HG02970 (cell line): ENCODE results near the gene GH2.
"Not testable (repeated sequence)": the region's sequence is repeated elsewhere in the genome, so short reads cannot be mapped to it uniquely, and the experiment has no call there.

Source experiments
- ATAC-seq: cut with Tn5 transposase; IDR thresholded peaks from one replicate; pipeline ENCODE4 v1.9.1; 2021; ENCODE audit warnings: mild to moderate bottlenecking, moderate library complexity, moderate number of reproducible peaks; ENCODE audit not compliant: unreplicated experiment, low FRiP score

The GH2 gene

GRCh38 chr17:63911657-63912100, 29.9 kb upstream of the GH2 start:
- ATAC-seq = no peak

DNA sequence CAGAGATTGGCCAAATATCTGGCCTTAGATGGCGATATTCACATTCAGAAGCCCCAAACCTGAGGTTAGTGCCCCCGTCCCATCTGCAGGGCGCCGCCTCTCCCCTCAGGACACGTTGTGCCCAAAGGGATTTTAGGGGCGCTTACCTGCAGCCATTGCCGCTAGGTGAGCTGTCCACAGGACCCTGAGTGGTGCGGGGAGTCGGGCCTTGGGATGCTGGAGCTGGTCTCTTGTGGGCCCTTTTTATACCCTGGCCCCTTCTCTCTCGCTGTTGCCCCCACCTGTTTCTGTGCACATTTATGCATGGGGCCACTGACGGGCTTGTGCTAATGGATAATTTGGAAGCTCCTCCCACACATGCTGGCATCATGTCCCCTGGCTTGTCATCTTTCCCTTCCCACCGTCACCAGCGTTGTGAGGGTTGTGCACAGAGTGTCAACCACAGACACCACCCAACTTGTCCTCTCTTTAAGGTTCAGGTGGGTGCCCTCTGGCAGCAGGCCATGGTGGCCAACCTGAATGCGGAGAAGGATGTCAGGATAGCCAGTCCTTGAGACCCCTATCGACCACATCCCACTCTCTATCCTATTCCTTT, 29.4 kb upstream of the GH2 start, which contains the start of gene CSHL1:
TSS of gene CSHL1 (minus strand) at position 218 of the 595 bp plus-strand sequence. CDS start at position 156, 62 bp downstream.
- ATAC-seq = no peak

DNA sequence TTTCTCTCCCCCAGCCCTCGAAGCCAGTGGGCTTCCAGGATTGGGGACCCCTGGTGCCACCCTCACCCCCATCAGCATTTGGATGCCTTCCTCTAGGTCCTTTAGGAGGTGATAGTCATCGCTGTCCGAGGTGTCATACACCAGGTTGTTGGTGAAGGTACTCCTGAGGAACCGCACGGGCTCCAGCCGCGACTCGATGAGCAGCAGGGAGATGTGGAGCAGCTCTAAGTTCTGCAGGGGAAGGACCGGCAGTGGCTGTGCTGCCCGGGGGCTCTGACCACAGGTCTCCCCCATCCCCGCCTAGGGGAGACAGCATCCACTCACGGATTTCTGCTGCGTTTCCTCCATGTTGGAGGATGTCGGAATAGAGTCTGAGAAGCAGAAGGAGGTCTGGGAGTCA, 28.4 kb upstream of the GH2 start:
- ATAC-seq = no peak

DNA sequence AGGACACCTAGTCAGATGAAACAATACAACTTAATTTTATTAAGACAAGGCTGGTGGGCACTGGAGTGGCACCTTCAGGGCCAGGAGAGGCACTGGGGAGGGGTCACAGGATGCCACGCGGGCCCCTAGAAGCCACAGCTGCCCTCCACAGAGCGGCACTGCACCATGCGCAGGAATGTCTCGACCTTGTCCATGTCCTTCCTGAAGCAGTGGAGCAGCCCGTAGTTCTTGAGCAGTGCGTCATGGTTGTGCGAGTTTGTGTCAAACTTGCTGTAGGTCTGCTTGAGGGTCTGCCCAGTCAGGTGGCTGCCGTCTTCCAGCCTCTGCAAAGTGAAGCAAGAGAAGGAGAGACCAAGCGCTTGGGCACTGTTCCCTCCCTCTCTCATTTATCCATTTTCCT, 27.8 kb upstream of the GH2 start:
- ATAC-seq = not testable (repeated sequence)

DNA sequence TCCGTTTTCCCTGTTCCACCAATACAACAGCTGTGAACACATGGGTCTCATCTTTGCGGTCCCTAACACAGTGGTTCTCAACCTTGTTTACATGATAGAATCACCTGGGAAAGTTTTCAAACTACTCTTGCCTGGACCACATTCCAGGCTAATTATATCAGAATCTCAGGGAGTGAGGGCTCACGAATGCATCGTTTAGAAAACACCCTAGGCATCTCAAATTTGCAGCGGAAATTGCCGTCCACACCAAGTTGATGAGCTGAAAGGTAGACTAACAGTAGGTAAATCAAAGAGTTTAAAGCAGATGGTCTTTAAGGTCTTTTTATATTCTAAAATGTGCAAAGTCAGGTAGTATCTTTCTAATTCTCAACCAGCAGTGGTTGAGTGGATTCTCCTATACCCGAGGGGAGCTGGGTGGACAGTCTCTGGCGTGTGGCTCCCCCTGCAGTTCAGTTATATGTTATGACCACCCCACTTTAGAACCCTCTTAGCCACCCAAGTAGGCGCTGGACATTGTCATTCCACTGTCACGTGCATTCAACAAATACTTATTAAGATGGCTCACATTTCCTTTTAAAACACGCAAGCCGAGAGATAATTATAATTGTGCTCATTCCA, 25.5 kb upstream of the GH2 start:
- not testable (repeated sequence) for ATAC-seq

DNA sequence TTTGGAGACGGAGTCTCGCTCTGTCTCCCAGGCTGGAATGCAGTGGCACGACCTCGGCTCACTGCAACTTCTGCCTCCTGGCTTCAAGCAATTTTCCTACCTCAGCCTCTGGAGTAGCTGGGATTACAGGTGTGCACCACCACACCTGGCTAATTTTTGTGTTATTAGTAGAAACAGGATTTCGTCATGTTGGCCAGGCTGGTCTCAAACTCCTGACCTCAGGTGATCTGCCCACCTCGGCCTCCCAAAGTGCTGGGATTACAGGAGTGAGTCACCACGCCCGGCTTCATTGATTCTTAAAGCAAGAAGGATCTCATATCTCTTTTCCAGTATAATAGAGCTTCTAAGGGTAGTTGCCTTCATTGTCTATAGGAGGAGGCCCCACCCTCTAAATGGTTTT, 23.1 kb upstream of the GH2 start:
- not testable (repeated sequence) for ATAC-seq

- ATAC-seq = not testable (repeated sequence)
Observed at GRCh38 chr17:63903787-63904201, 22.1 kb upstream of the GH2 start.

GRCh38 chr17:63901971-63902370, 20.2 kb upstream of the GH2 start:
- ATAC-seq = not testable (repeated sequence)

GRCh38 chr17:63898899-63899798, 17.4 kb upstream of the GH2 start:
- not testable (repeated sequence) for ATAC-seq

DNA sequence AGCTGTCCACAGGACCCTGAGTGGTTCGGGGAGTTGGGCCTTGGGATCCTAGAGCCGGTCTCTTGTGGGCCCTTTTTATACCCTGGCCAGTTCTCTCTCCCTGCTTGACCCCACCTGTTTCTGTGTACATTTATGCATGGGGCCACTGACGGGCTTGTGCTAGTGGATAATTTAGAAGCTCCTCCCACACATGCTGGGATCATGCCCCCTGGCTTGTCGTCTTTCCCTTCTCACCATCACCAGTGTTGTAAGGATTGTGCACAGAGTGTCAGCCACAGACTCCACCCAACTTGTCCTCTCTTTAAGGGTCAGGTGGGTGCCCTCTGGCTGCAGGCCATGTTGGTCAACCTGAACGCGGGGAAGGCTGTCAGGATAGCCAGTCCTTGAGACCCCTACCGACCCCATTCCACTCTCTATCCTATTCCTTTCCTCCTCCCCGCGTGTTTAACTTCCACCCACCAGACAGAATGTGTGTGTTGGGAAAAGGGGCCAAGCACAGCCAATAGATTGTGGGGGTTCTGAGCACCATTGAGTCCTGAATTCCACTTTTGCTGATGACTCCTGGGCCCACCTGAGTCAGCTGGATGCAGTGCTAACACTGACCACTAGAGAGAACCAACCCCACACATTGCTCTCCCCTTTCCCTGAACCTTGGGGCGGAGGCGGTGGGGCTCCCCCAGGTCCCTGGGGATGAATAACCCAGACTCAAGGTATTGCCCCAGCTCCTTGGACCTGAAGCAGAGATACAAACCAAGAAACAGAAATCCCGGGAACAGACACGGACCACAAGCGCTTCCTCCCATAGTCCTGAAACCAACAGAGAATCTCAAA, 15.0 kb upstream of the GH2 start, which contains the start of gene CSH1:
TSS of gene CSH1 (minus strand) at position 51 of the 831 bp plus-strand sequence. CDS start 63 bp downstream, outside the sequence.
- not testable (repeated sequence) for ATAC-seq

DNA sequence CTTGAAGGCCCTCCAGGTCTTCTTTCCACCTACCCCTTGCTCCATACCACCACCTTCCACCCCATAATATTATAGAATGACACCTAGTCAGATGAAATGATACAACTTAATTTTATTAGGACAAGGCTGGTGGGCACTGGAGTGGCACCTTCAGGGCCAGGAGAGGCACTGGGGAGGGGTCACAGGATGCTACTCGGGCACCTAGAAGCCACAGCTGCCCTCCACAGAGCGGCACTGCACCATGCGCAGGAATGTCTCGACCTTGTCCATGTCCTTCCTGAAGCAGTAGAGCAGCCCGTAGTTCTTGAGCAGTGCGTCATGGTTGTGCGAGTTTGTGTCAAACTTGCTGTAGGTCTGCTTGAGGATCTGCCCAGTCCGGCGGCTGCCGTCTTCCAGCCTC, 13.1 kb upstream of the GH2 start:
- not testable (repeated sequence) for ATAC-seq

DNA sequence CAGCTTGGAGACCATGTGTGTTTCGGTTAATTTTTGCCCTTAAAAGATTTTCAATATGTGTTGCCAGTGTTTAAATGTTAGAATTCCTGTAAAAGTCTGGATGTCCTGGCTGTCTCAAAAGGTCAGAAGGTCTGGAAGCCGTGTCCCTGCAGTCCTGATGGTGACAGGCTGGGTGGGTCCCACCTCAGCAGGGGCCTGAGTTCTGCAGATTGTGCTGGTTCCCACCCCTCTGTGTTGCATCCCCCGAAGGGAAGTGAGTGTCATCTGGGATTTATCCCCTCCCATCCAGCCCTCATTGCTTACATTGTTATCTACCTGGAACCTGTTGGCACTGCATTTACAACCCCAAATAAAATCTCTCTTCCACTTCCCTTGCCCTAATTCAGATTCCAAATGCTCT, 12.3 kb upstream of the GH2 start:
- ATAC-seq = not testable (repeated sequence)

DNA sequence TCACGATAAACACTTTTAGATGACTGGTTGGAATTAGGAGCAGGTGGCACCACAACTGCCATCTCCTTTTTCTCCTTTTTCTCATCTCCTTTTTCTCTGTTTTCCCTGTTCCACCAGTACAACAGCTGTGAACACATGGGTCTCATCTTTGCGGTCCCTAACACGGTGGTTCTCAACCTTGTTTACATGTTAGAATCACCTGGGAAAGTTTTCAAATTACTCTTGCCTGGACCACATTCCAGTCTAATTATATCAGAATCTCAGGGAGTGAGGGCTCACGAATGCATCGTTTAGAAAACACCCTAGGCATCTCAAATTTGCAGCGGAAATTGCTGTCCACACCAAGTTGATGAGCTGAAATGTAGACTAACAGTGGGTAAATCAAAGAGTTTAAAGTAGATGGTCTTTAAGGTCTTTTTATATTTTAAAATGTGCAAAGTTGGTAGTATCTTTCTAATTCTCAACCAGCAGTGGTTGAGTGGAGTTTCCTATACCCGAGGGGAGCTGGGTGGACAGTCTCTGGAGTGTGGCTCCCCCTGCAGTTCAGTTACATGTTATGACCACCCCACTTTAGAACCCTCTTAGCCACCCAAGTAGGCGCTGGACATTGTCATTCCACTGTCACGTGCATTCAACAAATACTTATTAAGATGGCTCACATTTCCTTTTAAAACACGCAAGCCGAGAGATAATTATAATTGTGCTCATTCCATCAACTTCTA, 10.7 kb upstream of the GH2 start:
- not testable (repeated sequence) for ATAC-seq

DNA sequence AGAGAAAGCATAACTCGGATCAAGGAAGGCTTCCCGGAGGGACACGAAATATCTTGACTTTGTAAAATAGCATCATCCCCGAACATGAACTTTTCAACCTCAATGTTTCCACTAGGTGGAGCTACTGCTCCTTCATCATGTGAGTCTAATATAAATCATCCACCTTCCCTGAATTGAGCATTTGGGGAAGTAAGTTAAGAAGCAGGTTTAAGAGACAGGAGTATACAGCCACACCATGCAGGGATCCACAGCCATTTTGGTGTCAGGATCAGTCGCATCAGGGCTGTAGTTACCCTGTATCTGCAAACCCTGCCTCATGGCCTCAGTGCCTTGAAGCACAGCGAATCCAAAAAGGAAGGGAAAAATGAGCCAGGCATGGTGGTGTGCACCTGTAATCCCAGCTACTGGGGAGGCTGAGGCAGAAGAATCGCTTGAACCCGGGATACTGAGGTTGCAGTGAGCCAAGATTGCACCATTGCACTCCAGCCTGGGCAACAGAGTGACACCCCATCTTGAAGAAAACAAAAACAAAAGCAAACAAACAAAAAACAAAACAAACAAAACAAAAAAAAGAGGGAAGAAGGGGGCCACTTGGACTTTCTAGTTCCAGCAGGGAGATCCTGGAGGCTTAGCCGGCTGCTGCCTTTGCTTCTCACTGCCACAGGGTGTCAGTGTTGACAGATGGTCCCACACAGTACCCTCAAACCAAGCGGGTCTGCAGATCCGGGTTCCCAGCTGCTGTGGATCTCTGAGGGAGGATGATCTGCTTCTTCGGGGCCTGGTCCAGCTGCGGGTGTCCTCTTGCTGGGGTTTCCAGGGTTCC, 7.5 kb upstream of the GH2 start:
- ATAC-seq = not testable (repeated sequence)

DNA sequence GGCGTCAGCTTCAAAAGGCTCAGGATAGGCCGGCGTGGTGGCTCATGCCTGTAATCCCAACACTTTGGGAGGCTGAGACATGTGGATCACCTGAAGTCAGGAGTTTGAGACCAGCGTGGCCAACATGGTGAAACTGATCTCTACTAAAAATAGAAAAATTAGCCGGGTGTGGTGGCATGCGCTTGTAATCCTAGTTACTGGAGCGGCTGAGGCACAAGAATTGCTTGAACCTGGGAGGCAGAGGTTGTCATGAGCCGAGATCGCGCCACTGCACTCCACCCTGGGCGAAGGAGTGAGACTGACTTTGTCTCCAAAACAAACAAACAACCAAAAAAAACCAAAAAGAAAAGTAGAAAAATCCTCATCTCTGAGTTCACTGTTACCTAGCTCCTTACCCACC, 3.4 kb upstream of the GH2 start:
- not testable (repeated sequence) for ATAC-seq

- not testable (repeated sequence) for ATAC-seq
Observed at GRCh38 chr17:63882626-63883126, 932 bp upstream of the GH2 start.

- ATAC-seq = not testable (repeated sequence)
Observed at GRCh38 chr17:63881337-63881736, 407 bp downstream of the GH2 start.

GRCh38 chr17:63880706-63881105, 1.0 kb downstream of the GH2 start:
- ATAC-seq = no peak
